ENCODE measurements around the gene FKBP1B. TPM values are rescaled to one million over a fixed set of nuclear protein-coding genes. Genes with fewer than 3 reads are reported as not detected.
A peak's percentile ranks its signal among the peaks of the same experiment; 100 is the strongest.

The FKBP1B gene
- polyA plus RNA-seq, 1 of the 3 experiments (the other 2 are of a cell fraction), result 69.7 TPM

DNA sequence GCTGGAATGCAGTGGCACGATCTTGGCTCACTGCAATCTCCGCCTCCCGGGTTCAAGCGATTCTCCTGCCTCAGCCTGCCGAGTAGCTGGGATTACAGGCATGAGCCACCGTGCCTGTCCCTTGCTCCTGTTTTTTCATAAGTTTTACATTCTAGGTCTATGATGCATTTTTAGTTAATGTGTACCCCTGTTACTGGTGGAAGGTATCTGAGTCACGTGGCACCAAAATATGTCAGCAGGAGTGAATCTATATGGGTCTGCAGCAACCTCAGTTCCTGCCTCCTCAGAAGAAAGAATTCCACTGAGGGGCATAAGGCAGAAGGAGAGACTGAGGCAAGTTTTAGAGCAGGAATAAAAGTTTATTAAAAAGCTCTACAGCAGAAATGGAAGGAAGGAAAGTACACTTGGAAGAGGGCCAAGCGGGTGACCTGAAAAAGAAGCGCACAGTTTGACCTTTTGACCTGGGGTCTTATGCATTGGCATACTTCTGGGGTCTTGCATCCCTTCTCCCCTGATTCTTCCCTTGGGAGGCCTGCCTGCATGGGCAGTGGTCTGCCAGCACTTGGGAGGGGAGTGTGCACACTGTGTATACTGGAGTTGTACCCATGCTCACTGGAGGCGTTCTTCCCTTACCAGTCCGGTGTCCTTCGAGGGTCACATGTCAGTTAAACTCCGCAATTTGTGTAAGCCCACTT is 40.7 kb upstream of the FKBP1B start:
- Histone ChIP-seq H3K9me3 (no peaks in the 10 kb centered on the region), H3K27me3 (ENCODE audit: insufficient read depth) (no peaks in the 10 kb centered on the region), H3K4me2 (no peak overlapping the region), H3F3A (replicated peaks; ENCODE audit: insufficient read depth) (peaks cover 4% of the 10 kb centered on the region), H3K4me3 (ENCODE audit: low read depth in 2 of 2, low read length in 1 of 2) (no peak overlapping the region), H3K9me2 (no peaks in the 10 kb centered on the region), H2AFZ (ENCODE audit: low read depth) (no peak overlapping the region), H3K27ac (ENCODE audit: low read depth in 2 of 2, low read length in 1 of 2) (no peak overlapping the region), H3K9ac (no peak overlapping the region), H3K36me3 (replicated peaks in 1 of 2; ENCODE audit: control insufficient read depth in 1 of 2, insufficient read depth in 2 of 2, low read length in 1 of 2) (peaks cover 0 to 4% of the 10 kb centered on the region in 2 experiments), H4K20me1 (ENCODE audit: insufficient read depth) (no peaks in the 10 kb centered on the region), H3K4me1 (ENCODE audit: control insufficient read depth in 1 of 2, insufficient read depth in 2 of 2, low read depth in 1 of 2, low read length in 1 of 2) (peaks cover 0 to 7% of the 10 kb centered on the region in 2 experiments; a peak in 1 of 4 replicates), H3K79me2 (ENCODE audit: insufficient read depth) (no peaks in the 10 kb centered on the region)
- no peak for TF ChIP-seq MXI1 (IDR thresholded peaks at IDR 0.05; ENCODE audit: low read depth, low read length)
- TF ChIP-seq RXRA (IDR thresholded peaks at IDR 0.05; ENCODE audit: borderline replicate concordance, low read depth), result no peak
- no peak for TF ChIP-seq SIN3A (IDR thresholded peaks at IDR 0.05; ENCODE audit: borderline replicate concordance, low read depth, low read length)
- TF ChIP-seq POLR2AphosphoS5 (IDR thresholded peaks at IDR 0.05; ENCODE audit: low read depth, low read length), result no peak
- TF ChIP-seq TAF1 (IDR thresholded peaks at IDR 0.05; ENCODE audit: borderline replicate concordance, low read depth, low read length), result no peak
- no peak for TF ChIP-seq TCF12 (IDR thresholded peaks at IDR 0.05)
- TF ChIP-seq JUND (IDR thresholded peaks at IDR 0.05), result no peak
- TF ChIP-seq, protein P1, sequence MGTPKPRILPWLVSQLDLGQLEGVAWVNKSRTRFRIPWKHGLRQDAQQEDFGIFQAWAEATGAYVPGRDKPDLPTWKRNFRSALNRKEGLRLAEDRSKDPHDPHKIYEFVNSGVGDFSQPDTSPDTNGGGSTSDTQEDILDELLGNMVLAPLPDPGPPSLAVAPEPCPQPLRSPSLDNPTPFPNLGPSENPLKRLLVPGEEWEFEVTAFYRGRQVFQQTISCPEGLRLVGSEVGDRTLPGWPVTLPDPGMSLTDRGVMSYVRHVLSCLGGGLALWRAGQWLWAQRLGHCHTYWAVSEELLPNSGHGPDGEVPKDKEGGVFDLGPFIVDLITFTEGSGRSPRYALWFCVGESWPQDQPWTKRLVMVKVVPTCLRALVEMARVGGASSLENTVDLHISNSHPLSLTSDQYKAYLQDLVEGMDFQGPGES (IDR thresholded peaks at IDR 0.05; ENCODE audit: low read depth, low read length), result no peak
- no peak for TF ChIP-seq FOSL2 (IDR thresholded peaks at IDR 0.05; ENCODE audit: borderline replicate concordance, low read depth)
- no peak for TF ChIP-seq FOXJ3 (CRISPR knock-in tag; IDR thresholded peaks at IDR 0.05)
- CTCF ChIA-PET, result interaction anchor here (1.0 to 2.1 kb wide), 3 partner anchors 11 to 82 kb away, joined by 3 to 5 read pairs (median 4); partner anchors contain the start of gene ATAD2B
- POLR2A ChIA-PET, result no interaction called here
- 80% methylated on average over 13 of the region's 13 CpGs for WGBS (ENCODE audit: low lambda C conversion rate)
- DNase-seq, result no peak

DNA sequence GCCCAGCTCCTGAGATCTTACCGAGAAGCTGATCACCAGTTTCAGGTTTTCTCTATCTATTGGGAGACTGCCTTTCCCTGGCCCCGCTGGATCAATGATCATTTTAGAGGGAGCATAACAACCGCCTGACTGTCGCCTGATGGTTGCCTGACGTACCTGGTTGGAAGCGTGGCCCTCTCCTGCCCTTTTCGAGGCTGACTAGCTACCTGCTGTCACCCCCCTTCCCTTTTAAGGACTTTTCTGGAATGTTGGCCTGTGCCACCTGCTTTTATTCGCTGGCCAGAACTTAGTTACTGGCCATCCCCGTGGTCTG is 40.2 kb upstream of the FKBP1B start:
- peaks cover 0 to 4% of the 10 kb centered on the region in 2 experiments for H3K36me3 ChIP-seq (replicated peaks in 1 of 2; ENCODE audit: control insufficient read depth in 1 of 2, insufficient read depth in 2 of 2, low read length in 1 of 2)
- ChIA-PET POLR2A (no interaction called here), CTCF (interaction anchor here (1.0 to 2.1 kb wide), 4 partner anchors 11 to 83 kb away, joined by 3 to 5 read pairs (median 4); partner anchors contain the start of gene ATAD2B)
- H2AFZ ChIP-seq (ENCODE audit: low read depth), result no peak overlapping the region; the same call in 1 of the 2 replicates
- no peak for DNase-seq
- H3K9me3 ChIP-seq, result no peaks in the 10 kb centered on the region
- no peak overlapping the region for H3K4me2 ChIP-seq
- H3K79me2 ChIP-seq (ENCODE audit: insufficient read depth), result no peaks in the 10 kb centered on the region
- peaks cover 0 to 7% of the 10 kb centered on the region in 2 experiments; a peak in 1 of 4 replicates for H3K4me1 ChIP-seq (ENCODE audit: control insufficient read depth in 1 of 2, insufficient read depth in 2 of 2, low read depth in 1 of 2, low read length in 1 of 2)
- H3K9ac ChIP-seq, result no peak overlapping the region
- no peaks in the 10 kb centered on the region for H3K9me2 ChIP-seq
- H4K20me1 ChIP-seq (ENCODE audit: insufficient read depth), result no peaks in the 10 kb centered on the region
- H3F3A ChIP-seq (replicated peaks; ENCODE audit: insufficient read depth), result peaks cover 4% of the 10 kb centered on the region
- H3K27me3 ChIP-seq (ENCODE audit: insufficient read depth), result no peaks in the 10 kb centered on the region
- TF ChIP-seq, protein P2, sequence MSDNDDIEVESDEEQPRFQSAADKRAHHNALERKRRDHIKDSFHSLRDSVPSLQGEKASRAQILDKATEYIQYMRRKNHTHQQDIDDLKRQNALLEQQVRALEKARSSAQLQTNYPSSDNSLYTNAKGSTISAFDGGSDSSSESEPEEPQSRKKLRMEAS (IDR thresholded peaks at IDR 0.05; ENCODE audit: low read depth), result no peak
- TF ChIP-seq TAF1 (IDR thresholded peaks at IDR 0.05; ENCODE audit: borderline replicate concordance, low read depth, low read length) (no peak), SIN3A (IDR thresholded peaks at IDR 0.05; ENCODE audit: borderline replicate concordance, low read depth, low read length) (no peak)
- WGBS (ENCODE audit: low lambda C conversion rate), result 88% methylated on average over 9 of the region's 9 CpGs
- H3K27ac ChIP-seq (ENCODE audit: low read depth in 2 of 2, low read length in 1 of 2), result no peak overlapping the region
- peak overlapping the region in 1 of 2 experiments; percentile 43; a peak in 1 of 4 replicates for H3K4me3 ChIP-seq (ENCODE audit: low read depth in 2 of 2, low read length in 1 of 2)
